Skeletal muscle cell (primary cell): ENCODE results near the gene FXYD7.
A peak's percentile ranks its signal among the peaks of the same experiment; 100 is the strongest.
"Not testable (repeated sequence)": the region's sequence is repeated elsewhere in the genome, so short reads cannot be mapped to it uniquely, and the experiment has no call there.

ENCODE experiments used
- DNase-seq: peaks from one replicate; pipeline ENCODE4 v3.0.0-alpha.2; 2010; ENCODE audit warnings: low read depth
- H3K4me3 ChIP-seq: 2 replicates; pipeline ENCODE4 v1.5.1; 2011; ENCODE audit warnings: low read depth, mild to moderate bottlenecking, control low read depth, low read length, moderate library complexity

Gene FXYD7

DNA sequence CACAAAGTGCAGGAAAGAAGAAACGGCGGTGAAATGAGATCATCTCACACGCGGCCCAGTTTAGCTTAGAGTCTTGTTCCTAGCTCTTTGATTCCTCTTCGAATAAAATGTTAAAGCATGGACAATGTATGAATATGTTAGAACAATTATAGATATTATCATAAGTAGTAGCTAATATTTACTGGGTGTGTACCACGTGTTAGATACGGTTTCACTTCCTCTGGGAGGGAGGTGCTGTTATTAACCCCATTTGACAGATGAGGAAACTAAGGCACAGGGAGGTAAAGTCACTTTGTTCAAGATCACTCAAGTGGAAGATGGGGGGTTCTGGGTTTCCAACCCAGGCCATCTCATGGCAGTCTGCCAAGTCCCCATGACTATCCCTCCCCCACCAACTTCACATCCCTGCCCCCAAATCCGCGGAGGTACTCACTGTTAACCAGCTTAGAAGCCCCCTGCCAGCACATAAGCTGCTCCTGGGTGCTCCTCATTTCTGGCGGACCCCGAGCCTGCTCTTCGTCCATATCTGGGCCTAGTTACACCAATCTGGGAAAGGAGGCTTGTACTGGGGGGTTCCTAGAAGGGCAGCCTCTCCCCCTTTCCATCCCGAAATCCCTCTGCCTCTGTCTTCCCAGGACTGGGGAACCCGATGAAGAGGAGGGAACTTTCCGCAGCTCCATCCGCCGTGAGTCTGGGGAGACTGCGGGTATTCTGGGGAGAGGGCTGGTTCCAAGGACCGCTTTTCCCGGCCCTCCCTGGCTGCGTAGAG lies 1.0 kb upstream of the FXYD7 start:
- no peak for DNase-seq
- H3K4me3 ChIP-seq = no peak overlapping the region

DNA sequence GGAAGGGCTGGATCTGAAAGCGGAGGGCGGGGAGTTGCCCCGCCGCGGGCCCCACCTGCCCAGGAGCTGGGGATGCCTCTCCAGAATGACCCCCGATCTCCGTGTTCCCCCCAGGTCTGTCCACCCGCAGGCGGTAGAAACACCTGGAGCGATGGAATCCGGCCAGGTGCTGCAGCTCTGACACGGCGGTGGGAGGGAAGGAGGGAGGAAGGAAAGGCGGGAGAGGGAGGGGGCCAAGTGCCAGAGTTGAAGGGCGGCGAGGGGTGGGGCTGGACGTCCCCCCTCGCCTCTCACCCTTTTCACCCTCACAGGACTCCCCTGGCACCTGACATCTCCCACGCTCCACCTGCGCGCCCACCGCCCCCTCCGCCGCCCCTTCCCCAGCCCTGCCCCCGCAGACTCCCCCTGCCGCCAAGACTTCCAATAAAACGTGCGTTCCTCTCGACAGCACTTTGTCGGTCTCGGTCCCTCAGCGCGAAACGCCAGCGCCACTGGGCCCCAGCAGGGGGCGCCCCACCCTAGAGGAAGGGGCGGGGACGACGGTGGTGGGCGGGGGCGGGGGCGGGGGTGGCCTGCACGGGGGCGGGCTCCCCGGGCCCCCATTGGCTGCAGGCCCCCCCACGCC lies 337 bp upstream of the FXYD7 start:
- no peak for DNase-seq
- H3K4me3 ChIP-seq = peak overlapping the region; percentile 9

DNA sequence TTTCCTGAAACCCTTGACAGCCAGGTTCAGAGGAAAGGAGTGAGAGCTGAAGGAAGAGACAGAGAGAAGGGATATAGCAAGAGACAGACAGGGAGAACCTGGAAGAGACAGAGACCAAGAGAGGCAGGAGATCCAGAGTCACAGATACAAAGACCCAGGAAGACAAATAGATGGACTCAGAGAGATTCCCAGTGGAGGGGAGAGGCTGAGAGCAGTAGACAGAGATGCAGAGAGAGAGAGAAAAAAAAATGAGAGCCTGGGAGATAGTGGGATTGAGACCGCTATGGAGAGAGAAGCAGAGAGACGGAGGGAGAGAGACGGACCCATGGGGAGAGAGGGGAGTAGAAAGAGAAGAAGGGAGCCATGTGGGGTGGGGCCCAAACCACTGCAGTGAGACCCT lies 763 bp downstream of the FXYD7 start:
- H3K4me3 ChIP-seq = no peak overlapping the region

DNA sequence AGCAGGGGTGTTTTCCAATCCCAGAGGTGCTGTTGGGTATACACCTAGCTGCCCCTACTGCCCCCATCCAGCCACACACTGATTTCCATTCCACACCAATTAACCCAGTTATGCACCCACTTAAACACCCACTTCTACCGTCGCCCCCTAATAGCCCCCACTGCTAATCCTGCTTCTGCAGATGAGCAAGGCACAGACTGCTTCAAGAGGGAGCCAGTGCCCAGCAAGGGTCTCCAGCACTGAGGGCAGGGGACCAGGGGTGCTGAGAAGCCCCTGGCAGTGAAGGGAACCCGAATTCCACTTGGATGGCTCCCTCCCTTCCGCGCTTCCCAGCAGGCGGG lies 1.2 kb downstream of the FXYD7 start:
- no peak overlapping the region for H3K4me3 ChIP-seq

More for the DNA sequence above, 763 bp downstream of the FXYD7 start:
- DNase-seq = no peak

DNA sequence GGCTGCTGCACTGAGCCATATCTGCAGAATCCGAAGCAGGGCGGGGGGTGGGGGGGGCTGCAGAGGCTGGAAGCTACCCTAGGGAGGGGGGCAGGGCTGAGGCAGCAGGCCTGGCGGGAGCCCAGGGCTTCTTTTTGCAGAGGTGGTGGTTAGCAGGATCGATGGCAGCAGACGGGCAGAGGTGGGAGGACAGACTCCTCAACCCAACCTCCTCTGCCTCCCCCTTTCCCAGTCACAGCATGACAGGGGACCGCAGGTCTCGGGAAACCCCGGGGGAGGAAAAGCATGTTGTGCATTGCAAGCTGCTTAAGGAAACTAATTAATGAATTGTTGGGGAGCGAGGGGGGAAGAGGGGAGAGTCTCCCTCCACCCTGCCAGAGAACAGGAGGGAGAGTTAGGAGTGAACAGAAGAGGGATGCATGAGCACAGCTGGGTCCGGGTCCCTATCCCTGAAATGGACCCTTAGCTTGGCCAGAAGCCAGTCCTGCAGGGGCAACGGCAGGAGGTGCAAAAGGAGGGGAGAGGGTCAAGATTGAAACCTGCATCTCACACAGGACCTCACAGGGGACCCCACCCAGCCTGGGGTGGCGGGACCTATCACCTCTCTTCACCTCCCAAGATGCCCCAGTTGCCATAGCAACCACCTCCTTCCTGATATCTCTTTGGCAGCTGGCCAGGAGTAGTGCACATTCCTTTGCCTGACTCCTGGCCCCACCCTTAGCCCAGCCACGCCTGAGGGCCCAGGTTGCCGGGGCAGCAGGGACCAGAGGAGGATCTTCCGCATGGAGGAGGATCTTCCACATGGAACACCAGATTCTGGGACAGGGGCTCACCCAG lies 1.8 kb downstream of the FXYD7 start:
- no peak overlapping the region for H3K4me3 ChIP-seq
- no peak for DNase-seq

More for the DNA sequence above, 1.2 kb downstream of the FXYD7 start:
- DNase-seq = no peak

DNA sequence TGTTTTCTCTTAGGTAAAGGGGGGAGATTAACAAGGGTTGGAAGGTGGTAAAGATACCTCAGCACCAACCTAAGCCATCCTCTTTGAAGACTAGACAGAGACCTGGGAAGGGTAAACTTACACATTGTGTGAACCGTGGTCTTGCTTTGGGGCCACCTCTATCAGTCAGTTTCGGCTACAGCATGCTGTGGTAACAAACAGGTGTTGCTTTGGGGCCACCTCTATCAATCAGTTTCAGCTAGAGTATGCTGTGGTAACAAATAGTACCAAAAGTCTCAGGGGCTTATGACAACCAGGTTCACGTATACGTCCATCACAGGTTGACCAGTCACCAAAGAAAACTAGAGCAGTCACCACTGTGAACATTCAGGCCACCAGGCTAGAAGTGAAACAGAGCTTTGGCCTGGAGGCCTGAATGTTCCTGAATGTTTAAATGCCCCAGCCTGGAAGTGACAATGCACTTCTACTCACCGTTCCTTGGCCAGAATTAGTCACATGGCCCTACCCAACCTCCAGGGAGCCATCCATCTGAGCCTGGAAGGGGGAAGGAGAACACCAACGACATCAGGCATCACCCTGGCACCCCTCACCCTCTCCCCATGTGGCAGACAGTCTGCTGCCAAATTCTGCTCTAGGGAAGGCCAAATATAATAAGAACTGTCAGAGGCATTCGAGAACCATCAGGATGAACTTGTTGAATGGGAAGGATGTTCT lies 3.8 kb downstream of the FXYD7 start:
- no peak for DNase-seq
- no peak overlapping the region for H3K4me3 ChIP-seq

DNA sequence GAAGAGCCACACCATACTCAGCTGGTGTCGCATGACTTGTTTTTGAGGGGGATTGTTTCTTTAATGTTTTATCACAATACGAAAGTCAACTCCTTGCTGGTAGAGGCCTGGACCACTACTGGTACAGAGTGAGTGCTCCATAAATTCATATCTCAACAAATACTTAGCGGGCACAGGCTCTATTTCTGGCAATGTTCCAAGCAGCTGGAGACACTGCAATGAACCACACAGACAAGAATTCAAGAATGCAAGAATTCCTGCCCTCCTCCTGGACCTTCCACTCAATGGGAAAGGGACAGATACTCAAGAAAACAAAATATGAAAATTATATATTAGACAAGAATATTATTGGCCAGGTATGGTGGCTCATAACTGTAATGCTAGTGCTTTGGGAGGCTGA lies 6.4 kb downstream of the FXYD7 start:
- H3K4me3 ChIP-seq = no peak overlapping the region
- DNase-seq = no peak

DNA sequence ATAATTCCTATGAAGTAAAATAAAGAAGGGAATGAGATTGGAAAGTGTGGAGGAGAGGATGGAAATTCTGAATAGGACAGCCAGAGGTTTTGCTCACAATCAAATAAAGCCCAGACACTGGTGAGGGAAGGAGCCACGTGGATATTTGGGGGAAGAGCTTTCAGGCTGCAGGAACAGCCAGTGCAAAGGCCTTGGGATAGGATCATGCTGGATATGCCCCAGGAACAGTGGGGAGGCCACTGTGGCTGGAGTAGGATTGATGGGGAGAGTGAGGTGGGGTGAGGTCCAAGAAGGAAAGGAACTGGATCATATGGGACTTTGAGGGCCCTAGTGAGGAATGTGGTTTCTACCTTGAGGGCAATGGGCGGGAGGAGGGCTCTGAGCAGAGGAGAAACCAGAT lies 7.4 kb downstream of the FXYD7 start:
- no peak for DNase-seq
- no peak overlapping the region for H3K4me3 ChIP-seq

DNA sequence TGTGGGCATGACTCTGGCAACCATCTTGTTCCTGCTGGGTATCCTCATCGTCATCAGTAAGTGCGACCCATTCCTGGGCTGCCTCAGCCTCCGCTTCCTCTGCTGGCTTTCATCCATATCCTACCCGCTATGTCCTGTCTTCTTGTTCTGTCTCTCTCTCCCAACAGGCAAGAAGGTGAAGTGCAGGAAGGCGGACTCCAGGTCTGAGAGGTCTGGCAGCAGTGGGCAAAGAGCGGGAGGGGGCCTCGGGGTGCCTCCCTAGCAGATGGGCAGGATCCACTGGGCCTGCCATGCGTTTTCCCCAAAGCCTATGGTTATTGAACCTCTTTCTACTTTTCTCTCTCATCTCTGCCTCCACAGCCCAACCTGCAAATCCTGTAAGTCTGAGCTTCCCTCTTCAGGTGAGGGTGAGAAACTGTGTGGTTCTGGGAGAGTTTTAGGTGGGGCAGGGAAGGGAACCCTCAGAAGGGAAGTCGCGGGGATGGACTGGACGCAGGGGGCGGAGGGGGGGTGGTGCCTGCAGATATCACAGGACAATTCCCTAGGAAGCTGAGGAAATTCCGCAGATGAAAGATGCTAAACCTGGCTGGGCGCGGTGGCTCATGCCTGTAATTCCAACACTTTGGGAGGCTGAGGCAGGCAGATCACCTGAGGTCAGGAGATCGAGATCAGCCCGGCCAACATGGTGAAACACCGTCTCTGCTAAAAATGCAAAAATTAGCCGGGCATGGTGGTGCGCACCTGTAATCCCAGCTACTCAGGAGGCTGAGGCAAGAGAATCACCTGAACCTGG lies 8.4 kb downstream of the FXYD7 start:
- no peak for DNase-seq
- no peak overlapping the region for H3K4me3 ChIP-seq

DNA sequence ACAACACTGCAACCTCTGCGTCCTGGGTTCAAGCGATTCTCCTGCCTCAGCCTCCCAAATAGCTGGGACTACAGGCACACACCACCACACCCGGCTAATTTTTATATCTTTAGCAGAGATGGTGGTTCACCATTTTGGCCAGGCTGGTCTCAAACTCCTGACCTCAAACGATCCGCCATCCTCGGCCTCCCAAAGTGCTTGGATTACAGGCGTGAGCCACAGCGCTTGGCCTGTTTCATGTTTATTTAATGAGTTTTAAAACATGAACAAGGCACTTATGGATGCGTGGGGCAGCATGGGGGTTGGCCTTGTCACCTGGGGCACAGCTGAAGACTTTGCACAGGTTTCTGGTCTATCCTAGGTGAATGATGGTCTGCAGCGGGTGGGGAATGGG lies 10.1 kb downstream of the FXYD7 start:
- DNase-seq, H3K4me3 ChIP-seq: not testable (repeated sequence)

DNA sequence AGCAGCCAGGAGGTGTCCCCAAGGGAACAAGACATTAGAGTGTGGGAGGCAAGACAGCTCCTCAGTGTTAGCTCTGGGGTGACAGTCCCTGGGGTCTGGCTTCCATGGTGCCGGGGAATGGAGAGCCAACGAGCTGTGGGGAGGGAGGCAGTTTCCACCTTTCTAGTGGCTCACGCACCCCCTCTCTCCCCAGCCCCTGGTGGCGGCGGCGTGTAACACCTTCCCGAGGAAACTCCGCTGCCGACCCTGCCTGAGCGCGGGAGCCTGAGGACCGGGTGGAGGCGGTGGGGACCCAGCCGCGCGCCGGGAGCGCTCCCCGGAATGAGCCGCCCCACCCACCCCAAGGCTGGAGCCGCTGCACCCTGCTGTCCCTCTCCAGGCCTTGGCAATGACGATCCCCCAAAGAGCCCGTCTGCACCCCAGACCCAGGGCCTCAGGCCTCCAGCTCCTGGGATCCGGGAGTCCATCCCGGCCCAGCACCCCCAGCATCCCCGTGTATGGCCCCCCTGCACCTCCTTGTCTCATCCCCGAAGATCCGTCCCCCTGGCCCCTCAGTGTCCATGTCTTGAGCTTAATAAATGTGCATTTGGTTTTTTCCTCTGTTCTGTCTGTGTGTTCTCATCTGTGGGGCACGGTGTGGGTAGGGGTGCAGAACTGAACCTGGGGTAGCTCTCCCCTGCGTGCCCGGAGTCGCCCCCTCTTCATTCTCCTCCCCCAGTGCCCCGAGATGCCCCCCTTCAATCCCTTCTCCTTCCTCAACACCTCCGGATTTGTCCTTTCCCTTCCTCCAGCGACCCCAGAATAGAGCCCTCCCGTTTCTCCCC lies 10.9 kb downstream of the FXYD7 start:
- DNase-seq = no peak
- H3K4me3 ChIP-seq = peak overlapping the region; percentile 81

DNA sequence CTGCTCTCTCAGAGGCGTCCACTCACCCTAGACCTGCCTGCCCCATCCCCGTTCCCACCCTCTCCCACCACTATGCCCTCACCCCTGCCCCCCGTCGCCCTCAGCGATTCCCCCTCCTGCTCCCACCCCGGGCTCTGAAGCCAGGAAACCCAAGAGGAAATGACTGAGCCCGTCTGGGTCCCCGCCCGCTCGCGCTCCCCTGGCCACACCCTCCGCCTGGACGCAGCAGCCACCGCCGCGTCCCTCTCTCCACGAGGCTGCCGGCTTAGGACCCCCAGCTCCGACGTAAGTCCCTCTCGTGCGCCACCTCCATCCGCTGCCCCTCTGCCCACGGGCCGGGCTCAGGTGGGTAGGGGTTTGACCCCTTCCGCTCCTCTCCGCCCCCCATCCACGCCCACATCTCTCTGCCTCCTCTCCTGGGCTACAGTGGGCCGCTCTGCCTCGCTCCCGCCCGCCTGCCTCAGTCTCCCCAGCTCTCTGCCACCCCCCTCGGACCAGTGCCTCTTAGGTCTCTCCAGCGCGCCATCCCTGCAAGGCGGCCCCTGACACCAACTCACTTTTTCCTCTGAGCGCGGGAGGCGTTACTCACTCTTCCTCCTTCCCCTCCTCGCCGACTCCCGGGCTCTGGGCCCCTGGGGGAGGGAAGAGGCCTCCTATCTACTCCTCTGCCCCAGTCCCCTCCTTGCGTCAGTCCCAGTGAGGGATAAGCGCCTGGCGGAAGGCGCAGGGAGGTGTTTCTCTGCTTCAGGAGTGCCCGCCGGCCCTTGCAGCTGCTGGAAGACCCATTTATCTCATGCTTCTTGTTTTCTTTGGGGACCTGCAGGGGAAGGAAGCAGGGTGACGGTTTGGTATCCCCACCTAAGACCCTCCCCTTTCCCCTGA lies 11.7 kb downstream of the FXYD7 start, which contains the start of gene FXYD5:
FXYD5 (plus strand) TSS at position 211 of the 882 bp plus-strand sequence. CDS start 816 bp downstream, outside the sequence.
- peak; percentile 47 for DNase-seq

DNA sequence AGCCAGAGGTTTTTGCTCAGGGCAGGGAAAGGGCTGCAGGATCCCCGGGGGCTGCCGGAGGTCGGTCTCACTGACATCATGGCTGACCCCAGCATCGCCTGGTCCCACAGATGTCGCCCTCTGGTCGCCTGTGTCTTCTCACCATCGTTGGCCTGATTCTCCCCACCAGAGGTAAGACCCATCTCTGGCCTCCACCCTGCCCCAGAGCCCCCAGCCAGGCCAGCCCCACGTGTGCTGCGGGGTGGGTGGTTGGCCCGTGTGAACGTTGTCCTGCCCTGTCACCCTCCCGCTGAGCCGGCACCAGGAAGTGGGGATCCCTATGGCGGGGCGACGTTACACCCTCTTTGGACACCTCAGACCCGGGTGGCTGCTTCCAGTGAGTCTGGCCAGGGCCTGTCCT lies 12.4 kb downstream of the FXYD7 start:
- H3K4me3 ChIP-seq = peak overlapping the region; percentile 81

More for the DNA sequence above, 11.7 kb downstream of the FXYD7 start, which contains the start of gene FXYD5:
- H3K4me3 ChIP-seq = peak within 1 kb of the TSS; percentile 81

DNA sequence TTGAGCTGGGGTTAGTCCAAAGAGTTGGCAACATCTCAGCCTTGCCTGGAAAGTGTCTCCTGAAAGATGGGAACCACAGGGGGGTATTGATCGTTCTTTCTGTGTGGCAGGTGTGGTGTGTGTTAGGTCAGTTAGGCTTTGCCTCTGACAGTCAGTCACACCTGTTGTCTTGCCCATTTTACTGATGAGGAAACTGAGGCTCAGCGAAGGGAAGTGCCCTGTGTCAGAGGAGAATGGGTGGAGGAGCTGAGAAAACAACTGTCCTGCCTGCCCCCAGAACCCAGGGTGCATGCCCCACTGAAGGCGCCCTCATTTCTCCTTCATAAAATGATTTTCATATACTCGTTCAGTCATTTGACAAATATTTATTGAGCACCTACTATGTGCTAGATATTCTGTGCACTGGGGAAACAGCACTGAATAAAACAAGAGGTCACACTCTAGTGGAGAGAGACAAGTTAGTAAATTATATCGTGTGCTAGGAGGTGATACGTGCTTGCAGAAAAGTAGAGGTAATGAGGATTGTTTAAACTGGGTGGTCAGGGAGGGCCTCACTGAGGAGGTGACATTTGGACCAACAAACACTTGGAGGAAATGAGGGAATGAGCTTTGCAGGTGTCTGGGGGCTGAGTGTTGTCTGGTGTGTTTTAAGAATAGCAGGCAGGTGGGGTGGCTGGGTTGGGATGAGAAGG lies 13.1 kb downstream of the FXYD7 start:
- peak overlapping the region; percentile 81 for H3K4me3 ChIP-seq
- DNase-seq = no peak

More for the DNA sequence above, 12.4 kb downstream of the FXYD7 start:
- no peak for DNase-seq

DNA sequence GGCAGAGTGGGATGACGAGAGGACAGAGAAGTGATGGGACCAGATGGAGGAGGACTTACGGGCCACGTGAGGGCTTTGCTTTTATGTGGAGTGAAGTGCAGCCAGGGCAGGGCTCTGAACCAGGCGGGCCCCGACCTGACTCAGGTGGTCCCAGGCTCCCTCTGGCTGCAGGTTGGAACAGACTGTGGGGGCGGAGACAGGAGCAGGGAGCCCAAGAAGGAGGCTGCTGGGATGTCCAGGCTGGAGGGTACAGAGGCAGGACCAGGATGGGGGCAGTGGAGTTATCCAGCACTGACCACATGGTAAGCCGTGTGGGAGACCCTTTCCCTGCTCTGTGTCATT lies 13.6 kb downstream of the FXYD7 start:
- H3K4me3 ChIP-seq = no peak overlapping the region
- no peak for DNase-seq

DNA sequence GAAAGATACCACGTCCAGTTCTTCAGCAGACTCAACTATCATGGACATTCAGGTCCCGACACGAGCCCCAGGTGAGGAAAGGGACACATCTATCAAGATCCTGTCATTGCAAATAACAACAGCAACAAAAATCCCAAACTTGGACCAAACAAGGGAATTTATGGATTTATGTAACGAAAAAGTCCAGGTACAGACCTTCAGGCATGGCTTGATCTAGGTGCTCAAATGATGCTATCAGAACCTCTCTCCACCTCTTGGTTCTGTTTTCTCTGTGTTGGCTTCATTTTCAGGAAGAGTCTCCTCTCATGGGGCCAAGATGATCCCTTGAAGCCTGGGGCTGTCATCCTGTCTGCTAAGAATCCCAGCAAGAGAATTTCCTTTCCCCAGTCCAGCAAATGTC lies 14.4 kb downstream of the FXYD7 start:
- DNase-seq = no peak
- no peak overlapping the region for H3K4me3 ChIP-seq

DNA sequence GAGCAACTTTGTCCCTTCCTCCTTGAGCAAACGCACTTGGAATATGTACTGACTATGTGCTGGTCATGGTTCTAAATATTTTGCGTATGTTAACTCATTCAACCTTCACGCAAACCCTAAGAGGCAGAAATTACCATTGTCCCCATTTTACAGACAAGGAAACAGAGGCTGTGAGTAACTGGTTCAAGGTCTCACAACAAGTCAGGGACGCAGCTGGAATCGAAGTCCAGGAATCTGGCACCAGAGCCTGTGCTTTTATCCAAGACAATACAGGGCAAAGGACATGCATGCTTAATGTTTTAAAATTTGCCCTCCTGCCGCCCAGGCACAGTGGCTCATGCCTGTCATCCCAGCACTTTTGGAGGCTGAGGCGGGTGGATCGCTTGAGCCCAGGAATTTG lies 16.6 kb downstream of the FXYD7 start:
- no peak overlapping the region for H3K4me3 ChIP-seq
- no peak for DNase-seq
